Mesenchymal stem cell (in vitro differentiated cells and primary cell): ENCODE measurements around the gene C12orf43.

Source experiments
- DNase-seq: peaks from one replicate; pipeline ENCODE4 v3.0.0-alpha.2; 2013
- H2AFZ ChIP-seq: one replicate; pipeline ENCODE4 v1.6.1; 2013; ENCODE audit warnings: low read depth, mild to moderate bottlenecking, control low read depth, inconsistent platforms, low read length, moderate library complexity
- H2AK5ac ChIP-seq: 2 replicates; pipeline ENCODE4 v1.6.1; 2013; ENCODE audit warnings: low read length, moderate library complexity, mild to moderate bottlenecking, inconsistent platforms; ENCODE audit not compliant: severe bottlenecking
- H2BK120ac ChIP-seq: one replicate; pipeline ENCODE4 v1.6.1; 2013; ENCODE audit warnings: low read depth, mild to moderate bottlenecking, inconsistent platforms, low read length, moderate library complexity
- H2BK12ac ChIP-seq, 2 experiments: one replicate each; pipeline ENCODE4 v1.6.1; 2013; ENCODE audit warnings: inconsistent platforms in 2 of 2, low read length in 2 of 2, mild to moderate bottlenecking in 2 of 2, moderate library complexity in 2 of 2, control low read depth in 1 of 2
- H2BK15ac ChIP-seq: one replicate; pipeline ENCODE4 v1.6.1; 2013; ENCODE audit warnings: mild to moderate bottlenecking, low read depth, inconsistent platforms; ENCODE audit not compliant: poor library complexity, severe bottlenecking
- H2BK5ac ChIP-seq: 2 replicates; pipeline ENCODE4 v1.6.1; 2013; ENCODE audit warnings: low read depth, mild to moderate bottlenecking, low read length, control low read depth, inconsistent platforms; ENCODE audit not compliant: poor library complexity, severe bottlenecking
- H3K14ac ChIP-seq, 2 experiments: one replicate each; pipeline ENCODE4 v1.6.1; 2013; ENCODE audit warnings: inconsistent platforms in 2 of 2, low read length in 2 of 2, control low read depth in 1 of 2, mild to moderate bottlenecking in 1 of 2, moderate library complexity in 1 of 2
- H3K18ac ChIP-seq, 2 experiments: one replicate each; pipeline ENCODE4 v1.6.1; 2013; ENCODE audit warnings: inconsistent platforms in 2 of 2, low read length in 2 of 2, control low read depth in 1 of 2, low read depth in 1 of 2, mild to moderate bottlenecking in 1 of 2
- H3K23ac ChIP-seq, 2 experiments: one replicate each; pipeline ENCODE4 v1.6.1; 2013; ENCODE audit warnings: inconsistent platforms in 2 of 2, low read length in 2 of 2, mild to moderate bottlenecking in 2 of 2, moderate library complexity in 2 of 2, control low read depth in 1 of 2
- H3K27ac ChIP-seq: 2 replicates; pipeline ENCODE4 v1.5.1; 2013; ENCODE audit warnings: mild to moderate bottlenecking, moderate library complexity, low read length, control low read depth, inconsistent platforms; ENCODE audit not compliant: poor library complexity, severe bottlenecking
- H3K27me3 ChIP-seq, 2 experiments: 2 replicates each; pipeline versions ENCODE4 v1.6.1 to v1.7.0; 2013; ENCODE audit warnings: low read length in 2 of 2, mild to moderate bottlenecking in 2 of 2, moderate library complexity in 2 of 2, control low read depth in 1 of 2, inconsistent platforms in 1 of 2; ENCODE audit not compliant: control insufficient read depth in 1 of 2, insufficient read depth in 1 of 2
- H3K36me3 ChIP-seq, 2 experiments: 2 replicates each; pipeline versions ENCODE4 v1.6.1 to v1.7.0; 2013; ENCODE audit warnings: low read length in 2 of 2, control low read depth in 1 of 2, inconsistent platforms in 1 of 2, low read depth in 1 of 2, mild to moderate bottlenecking in 1 of 2; ENCODE audit not compliant: insufficient read depth in 2 of 2, control insufficient read depth in 1 of 2
- H3K4ac ChIP-seq, 2 experiments: one replicate each; pipeline ENCODE4 v1.6.1; 2013; ENCODE audit warnings: inconsistent platforms in 2 of 2, low read length in 2 of 2, mild to moderate bottlenecking in 2 of 2, moderate library complexity in 2 of 2, control low read depth in 1 of 2, low read depth in 1 of 2
- H3K4me1 ChIP-seq: 2 replicates; pipeline ENCODE4 v1.6.1; 2013; ENCODE audit warnings: low read depth, low read length, control low read depth; ENCODE audit not compliant: control insufficient read depth, insufficient read depth
- H3K4me2 ChIP-seq: 2 replicates; pipeline ENCODE4 v1.6.1; 2013; ENCODE audit warnings: low read length, mild to moderate bottlenecking, inconsistent platforms; ENCODE audit not compliant: poor library complexity, severe bottlenecking
- H3K4me3 ChIP-seq, 2 experiments: 2 replicates each; pipeline versions ENCODE4 v1.5.1 to v1.7.0; 2013; ENCODE audit warnings: low read length in 2 of 2, mild to moderate bottlenecking in 2 of 2, control low read depth in 1 of 2, low read depth in 1 of 2; ENCODE audit not compliant: insufficient read depth in 1 of 2
- H3K79me1 ChIP-seq: replicated peaks from 2 replicates; pipeline ENCODE4 v1.6.1; 2013; ENCODE audit warnings: mild to moderate bottlenecking, control low read depth, low read length, inconsistent platforms; ENCODE audit not compliant: poor library complexity, severe bottlenecking
- H3K9ac ChIP-seq: 2 replicates; pipeline ENCODE4 v1.7.0; 2013; ENCODE audit warnings: mild to moderate bottlenecking, low read length, moderate library complexity
- H3K9me3 ChIP-seq: 2 replicates; pipeline ENCODE4 v1.7.0; 2013; ENCODE audit warnings: mild to moderate bottlenecking, low read length; ENCODE audit not compliant: control insufficient read depth
- H4K8ac ChIP-seq: one replicate; pipeline ENCODE4 v1.6.1; 2013; ENCODE audit warnings: inconsistent platforms, mild to moderate bottlenecking, low read length, moderate library complexity
- H4K91ac ChIP-seq: one replicate; pipeline ENCODE4 v1.6.1; 2013; ENCODE audit warnings: mild to moderate bottlenecking, low read length, inconsistent platforms
- WGBS: methylation state at CpG from one replicate; pipeline ENCODE4 v1.1.7; 2013; ENCODE audit warnings: mixed read lengths; 5-methylcytosine and 5-hydroxymethylcytosine counted together

Gene C12orf43

DNA sequence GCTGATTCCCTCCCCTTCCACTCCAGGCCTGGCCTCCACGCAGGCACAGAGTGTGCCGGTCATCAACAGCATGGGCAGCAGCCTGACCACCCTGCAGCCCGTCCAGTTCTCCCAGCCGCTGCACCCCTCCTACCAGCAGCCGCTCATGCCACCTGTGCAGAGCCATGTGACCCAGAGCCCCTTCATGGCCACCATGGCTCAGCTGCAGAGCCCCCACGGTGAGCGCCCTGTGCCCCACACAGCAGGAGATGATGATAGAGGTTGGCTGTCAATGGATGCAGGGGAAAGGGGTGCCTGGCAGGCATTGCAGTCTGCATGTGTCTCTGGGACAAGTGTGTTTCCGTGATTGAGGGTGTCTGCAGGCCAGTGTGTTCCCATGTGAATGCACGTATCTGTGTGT, 18.8 kb downstream of the C12orf43 start:
- H3K27ac ChIP-seq, result no peak overlapping the region
- no peak overlapping the region for H3K14ac ChIP-seq
- no peak overlapping the region for H3K18ac ChIP-seq
- H4K91ac ChIP-seq, result no peak overlapping the region
- H2BK5ac ChIP-seq, result no peak overlapping the region
- peaks cover 7 to 18% of the 10 kb centered on the region in 2 experiments for H3K36me3 ChIP-seq
- no peaks in the 10 kb centered on the region for H3K9me3 ChIP-seq
- no peak overlapping the region for H2BK15ac ChIP-seq
- DNase-seq, result no peak
- H3K27me3 ChIP-seq, result peaks cover 32 to 63% of the 10 kb centered on the region in 2 experiments
- H2AK5ac ChIP-seq, result no peak overlapping the region
- no peak overlapping the region for H4K8ac ChIP-seq
- H3K9ac ChIP-seq, result no peak overlapping the region
- H2BK12ac ChIP-seq, result no peak overlapping the region
- H3K79me1 ChIP-seq, result peaks cover 2% of the 10 kb centered on the region
- no peak overlapping the region for H2BK120ac ChIP-seq
- H3K4me2 ChIP-seq, result no peak overlapping the region
- no peak overlapping the region for H3K23ac ChIP-seq
- 91% methylated on average over 9 of the region's 9 CpGs for WGBS
- peaks cover 4% of the 10 kb centered on the region for H3K4me1 ChIP-seq
- no peak overlapping the region for H3K4me3 ChIP-seq
- H3K4ac ChIP-seq, result no peak overlapping the region
- H2AFZ ChIP-seq, result no peak overlapping the region

- Histone ChIP-seq H2BK12ac (no peak overlapping the region), H2AK5ac (no peak overlapping the region), H3K18ac (no peak overlapping the region), H3K36me3 (peaks cover 0 to 6% of the 10 kb centered on the region in 2 experiments), H3K14ac (no peak overlapping the region), H3K4me2 (no peak overlapping the region), H2AFZ (no peak overlapping the region), H2BK120ac (no peak overlapping the region), H3K27ac (no peak overlapping the region), H3K23ac (no peak overlapping the region), H3K4me1 (peaks cover 4% of the 10 kb centered on the region), H3K4ac (no peak overlapping the region), H3K79me1 (no peaks in the 10 kb centered on the region), H3K27me3 (peaks cover 35 to 74% of the 10 kb centered on the region in 2 experiments), H2BK15ac (peak overlapping the region; percentile 33), H4K91ac (no peak overlapping the region), H3K4me3 (peak overlapping the region in 1 of 2 experiments; percentile 5), H3K9me3 (no peaks in the 10 kb centered on the region), H3K9ac (no peak overlapping the region), H4K8ac (no peak overlapping the region), H2BK5ac (no peak overlapping the region)
- WGBS, result 88% methylated on average over 11 of the region's 11 CpGs
- no peak for DNase-seq
These were observed 20.0 kb downstream of the C12orf43 start for GRCh38 chr12:120996133-120996746.

DNA sequence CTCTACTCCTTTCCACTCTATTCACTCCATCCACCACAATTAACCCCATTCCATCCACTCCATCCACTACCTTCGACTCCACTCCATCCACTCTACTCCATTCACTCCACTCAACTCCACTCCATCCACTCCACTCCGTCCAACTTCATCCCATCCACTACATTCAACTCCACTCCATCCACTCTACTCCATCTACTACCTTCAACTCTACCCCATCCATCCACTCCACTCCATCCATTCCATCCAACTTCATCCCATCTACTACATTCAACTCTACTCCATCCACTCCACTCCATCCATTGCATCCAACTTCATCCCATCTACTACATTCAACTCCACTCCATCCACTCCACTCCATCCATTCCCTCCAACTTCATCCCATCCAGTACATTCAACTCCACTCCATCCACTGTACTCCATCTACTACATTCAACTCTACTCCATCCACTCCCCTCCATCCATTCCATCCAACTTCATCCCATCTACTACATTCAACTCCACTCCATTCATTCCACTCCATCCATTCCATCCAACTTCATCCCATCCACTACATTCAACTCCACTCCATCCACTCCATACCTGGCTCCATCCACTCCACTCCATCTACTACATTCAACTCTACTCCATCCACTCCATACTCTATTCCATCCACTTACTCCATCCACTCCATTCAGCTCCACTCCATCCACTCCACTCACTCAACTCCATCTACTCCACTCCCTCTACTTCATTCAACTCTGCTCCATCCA, 21.5 kb downstream of the C12orf43 start:
- Histone ChIP-seq H3K9me3 (no peaks in the 10 kb centered on the region), H2AK5ac (no peak overlapping the region), H4K8ac (no peak overlapping the region), H3K9ac (no peak overlapping the region), H3K4ac (no peak overlapping the region), H3K4me2 (no peak overlapping the region), H2AFZ (no peak overlapping the region), H3K36me3 (no peaks in the 10 kb centered on the region), H4K91ac (no peak overlapping the region), H3K4me1 (peaks cover 4% of the 10 kb centered on the region), H2BK120ac (no peak overlapping the region), H2BK5ac (no peak overlapping the region), H3K23ac (no peak overlapping the region), H3K4me3 (no peak overlapping the region), H3K18ac (no peak overlapping the region), H3K27me3 (peaks cover 35 to 78% of the 10 kb centered on the region in 2 experiments), H3K14ac (no peak overlapping the region), H2BK15ac (no peak overlapping the region), H3K27ac (no peak overlapping the region), H3K79me1 (no peaks in the 10 kb centered on the region), H2BK12ac (no peak overlapping the region)
- WGBS, result 84% methylated on average over 2 of the region's 2 CpGs
- no peak for DNase-seq

- H3K4ac ChIP-seq, result no peak overlapping the region
- H3K14ac ChIP-seq, result peak overlapping the region in 1 of 2 experiments; percentile 46
- no peaks in the 10 kb centered on the region for H3K9me3 ChIP-seq
- H3K4me1 ChIP-seq, result no peaks in the 10 kb centered on the region
- no peak for DNase-seq
- H2BK15ac ChIP-seq, result no peak overlapping the region
- no peak overlapping the region for H3K18ac ChIP-seq
- H3K23ac ChIP-seq, result no peak overlapping the region
- no peaks in the 10 kb centered on the region for H3K79me1 ChIP-seq
- H3K4me2 ChIP-seq, result no peak overlapping the region
- no peaks in the 10 kb centered on the region for H3K36me3 ChIP-seq
- H4K91ac ChIP-seq, result no peak overlapping the region
- H4K8ac ChIP-seq, result no peak overlapping the region
- WGBS, result 87% methylated on average over 10 of the region's 15 CpGs
- H2BK12ac ChIP-seq, result no peak overlapping the region
- H2AK5ac ChIP-seq, result no peak overlapping the region
- no peak overlapping the region for H2BK5ac ChIP-seq
- H3K27ac ChIP-seq, result no peak overlapping the region
- H3K27me3 ChIP-seq, result peaks cover 35 to 79% of the 10 kb centered on the region in 2 experiments
- no peak overlapping the region for H3K9ac ChIP-seq
- no peak overlapping the region for H3K4me3 ChIP-seq
- H2BK120ac ChIP-seq, result no peak overlapping the region
- no peak overlapping the region for H2AFZ ChIP-seq
These were observed 22.2 kb downstream of the C12orf43 start for GRCh38 chr12:120994059-120994458.
